ENCODE measurements around the gene BNIP5. TPM values are rescaled to one million over a fixed set of nuclear protein-coding genes. Genes with fewer than 3 reads are reported as not detected.

The BNIP5 gene
- total RNA-seq, 1 experiment from 2014 or later, result not detected

- Histone ChIP-seq H3K4me2 (no peak overlapping the region), H3K4me3 (no peak overlapping the region), H3K9me3 (ENCODE audit: insufficient read depth, low read depth) (no peaks in the 10 kb centered on the region), H3K36me3 (ENCODE audit: low read depth) (no peaks in the 10 kb centered on the region), H3F3A (ENCODE audit: insufficient read depth, low read depth) (no peaks in the 10 kb centered on the region), H3K79me2 (ENCODE audit: low read depth) (no peaks in the 10 kb centered on the region), H2AFZ (no peak overlapping the region), H3K27me3 (ENCODE audit: insufficient read depth, low read depth) (no peaks in the 10 kb centered on the region), H4K20me1 (ENCODE audit: insufficient read depth) (no peaks in the 10 kb centered on the region), H3K4me1 (replicated peaks; ENCODE audit: insufficient read depth) (peaks cover 6% of the 10 kb centered on the region), H3K27ac (no peak overlapping the region), H3K9me2 (ENCODE audit: insufficient read depth) (no peaks in the 10 kb centered on the region)
- ChIA-PET CTCF (no interaction called here), POLR2A (ENCODE audit: unreplicated experiment) (no interaction called here)
- TF ChIP-seq EZH2 (IDR thresholded peaks at IDR 0.05; ENCODE audit: low read depth), result no peak
- TF ChIP-seq CTCF (conservative IDR thresholded peaks at IDR 0.05), result no peak
- no TSS peak for BruUV-seq (replicated peaks)
- DNase-seq, result no peak
- intact Hi-C loops (cut with micrococcal nuclease; ENCODE audit: unreplicated experiment), result no loop called here
These were observed 62.7 kb downstream of the BNIP5 start for GRCh38 chr6:36273802-36274514.

GRCh38 chr6:36273067-36273466 lies 63.6 kb downstream of the BNIP5 start:
- intact Hi-C loops (cut with micrococcal nuclease; ENCODE audit: unreplicated experiment), result no loop called here
- no TSS peak for BruUV-seq (replicated peaks)

GRCh38 chr6:36272234-36272633 lies 64.5 kb downstream of the BNIP5 start:
- H4K20me1 ChIP-seq (ENCODE audit: insufficient read depth), result no peaks in the 10 kb centered on the region
- POLR2A ChIA-PET (ENCODE audit: unreplicated experiment), result no interaction called here
- no peak for TF ChIP-seq EZH2 (IDR thresholded peaks at IDR 0.05; ENCODE audit: low read depth)
- TF ChIP-seq CTCF (conservative IDR thresholded peaks at IDR 0.05), result no peak

More at GRCh38 chr6:36273067-36273466, 63.6 kb downstream of the BNIP5 start:
- DNase-seq, result no peak
- TF ChIP-seq EZH2 (IDR thresholded peaks at IDR 0.05; ENCODE audit: low read depth), result no peak
- TF ChIP-seq CTCF (conservative IDR thresholded peaks at IDR 0.05), result no peak
- Histone ChIP-seq H3K27me3 (ENCODE audit: insufficient read depth, low read depth) (no peaks in the 10 kb centered on the region), H3K4me1 (replicated peaks; ENCODE audit: insufficient read depth) (peaks cover 15% of the 10 kb centered on the region), H3K27ac (no peak overlapping the region), H3K9me2 (ENCODE audit: insufficient read depth) (no peaks in the 10 kb centered on the region), H3K9me3 (ENCODE audit: insufficient read depth, low read depth) (no peaks in the 10 kb centered on the region), H3F3A (ENCODE audit: insufficient read depth, low read depth) (peaks cover 6% of the 10 kb centered on the region; the same call in 1 of the 2 replicates), H3K79me2 (ENCODE audit: low read depth) (no peaks in the 10 kb centered on the region), H4K20me1 (ENCODE audit: insufficient read depth) (no peaks in the 10 kb centered on the region), H3K4me2 (no peak overlapping the region), H2AFZ (no peak overlapping the region), H3K4me3 (no peak overlapping the region), H3K36me3 (ENCODE audit: low read depth) (no peaks in the 10 kb centered on the region)
- ChIA-PET CTCF (no interaction called here), POLR2A (ENCODE audit: unreplicated experiment) (no interaction called here)

More at GRCh38 chr6:36272234-36272633, 64.5 kb downstream of the BNIP5 start:
- no peak overlapping the region for H2AFZ ChIP-seq
- H3K9me3 ChIP-seq (ENCODE audit: insufficient read depth, low read depth), result no peaks in the 10 kb centered on the region
- no peak for DNase-seq
- no peak overlapping the region for H3K4me2 ChIP-seq
- CTCF ChIA-PET, result interaction anchor here (0.6 kb wide), 1 partner anchor 82 kb away, joined by 4 read pairs; no protein-coding TSS in a partner anchor
- no peaks in the 10 kb centered on the region for H3K9me2 ChIP-seq (ENCODE audit: insufficient read depth)
- peaks cover 23% of the 10 kb centered on the region for H3K4me1 ChIP-seq (replicated peaks; ENCODE audit: insufficient read depth)
- no peaks in the 10 kb centered on the region for H3K36me3 ChIP-seq (ENCODE audit: low read depth)
- BruUV-seq (replicated peaks), result no TSS peak
- H3K4me3 ChIP-seq, result no peak overlapping the region
- H3K27ac ChIP-seq, result no peak overlapping the region
- intact Hi-C loops (cut with micrococcal nuclease; ENCODE audit: unreplicated experiment), result no loop called here
- H3F3A ChIP-seq (ENCODE audit: insufficient read depth, low read depth), result peaks cover 13% of the 10 kb centered on the region; the same call in 1 of the 2 replicates
- H3K27me3 ChIP-seq (ENCODE audit: insufficient read depth, low read depth), result no peaks in the 10 kb centered on the region
- H3K79me2 ChIP-seq (ENCODE audit: low read depth), result no peaks in the 10 kb centered on the region

Data from PC-9 (cell line).